OCI-LY1 (cell line): ENCODE results near the gene GAP43.

Experiments used
- CTCF ChIP-seq: fragments of 200-600 bp; sonication (generic), shearing (Covaris generic); IDR thresholded peaks from 2 replicates; pipeline ENCODE4 v1.5.1; 2017; ENCODE audit warnings: mild to moderate bottlenecking, antibody characterized with exemption, low read length, moderate library complexity, mixed read lengths
- EZH2 ChIP-seq: fragments of 200-600 bp; sonication (generic), shearing (Covaris generic); IDR thresholded peaks from 2 replicates; pipeline ENCODE4 v1.8.0; 2017; ENCODE audit warnings: borderline replicate concordance, mixed run types, mild to moderate bottlenecking, antibody characterized with exemption, low read length, moderate library complexity, mixed read lengths

- TF ChIP-seq EZH2 (no peak), CTCF (no peak)
Measured at GRCh38 chr3:115624029-115624741, 875 bp downstream of the GAP43 start.
